BJ (cell line): ENCODE data around the gene CWF19L1. TPM values are rescaled to one million over a fixed set of nuclear protein-coding genes. Genes with fewer than 3 reads are reported as not detected.
"Not testable (repeated sequence)": the region's sequence is repeated elsewhere in the genome, so short reads cannot be mapped to it uniquely, and the experiment has no call there.

ENCODE experiments used
- CTCF ChIA-PET: fragments of 350-600 bp; formaldehyde crosslinking; extraction: SDS; loops from one replicate; lab custom pipeline; 2021; ENCODE audit warnings: antibody characterized with exemption, inconsistent platforms; lab: Yijun Ruan, JAX
- POLR2A ChIA-PET: fragments of 300-600 bp; sonication (Branson Sonifier 250); formaldehyde crosslinking; extraction: SDS; loops from one replicate; lab custom pipeline; 2021; ENCODE audit warnings: antibody characterized with exemption; lab: Charles Lee
- DNase-seq: peaks from one replicate; pipeline ENCODE4 v3.0.0-alpha.2; 2011; ENCODE audit warnings: low read depth
- H3K27me3 ChIP-seq: 2 replicates; pipeline ENCODE4 v1.6.0; 2011; ENCODE audit warnings: low read length; ENCODE audit not compliant: control insufficient read depth, insufficient read depth
- H3K36me3 ChIP-seq: 2 replicates; pipeline ENCODE4 v1.5.1; 2011; ENCODE audit warnings: low read length; ENCODE audit not compliant: control insufficient read depth, insufficient read depth
- H3K4me3 ChIP-seq: 2 replicates; pipeline ENCODE4 v1.5.1; 2011; ENCODE audit warnings: low read depth, mild to moderate bottlenecking, control low read depth, low read length
- CTCF ChIP-seq: IDR thresholded peaks from 2 replicates; pipeline ENCODE4 v1.5.1; 2011; ENCODE audit warnings: low read depth, mild to moderate bottlenecking, control low read depth, inconsistent platforms, low read length, moderate library complexity; ENCODE audit not compliant: insufficient read depth
- polyA plus RNA-seq: library from polyadenylated mRNA; depleted of rRNA; stranded (reverse); fragments of >200 nt; gene quantifications from 2 replicates; pipeline ENCODE4 v1.2.3, GENCODE V29; 2011

Gene CWF19L1
- polyA plus RNA-seq, 1 experiment = 14.9 TPM

GRCh38 chr10:100291356-100291755 is 23.9 kb upstream of the CWF19L1 start:
- H3K27me3 ChIP-seq = peaks cover 8% of the 10 kb centered on the region
- CTCF ChIA-PET = no interaction called here

GRCh38 chr10:100289641-100290040 is 22.2 kb upstream of the CWF19L1 start:
- TF ChIP-seq CTCF = no peak
- Histone ChIP-seq H3K4me3 (no peak overlapping the region), H3K27me3 (peaks cover 5% of the 10 kb centered on the region), H3K36me3 (no peaks in the 10 kb centered on the region)
- no peak for DNase-seq
- ChIA-PET CTCF (no interaction called here), POLR2A (no interaction called here)

More at GRCh38 chr10:100291356-100291755, 23.9 kb upstream of the CWF19L1 start:
- TF ChIP-seq CTCF = no peak
- Histone ChIP-seq H3K36me3 (no peaks in the 10 kb centered on the region), H3K4me3 (no peak overlapping the region)
- no peak for DNase-seq
- POLR2A ChIA-PET = no interaction called here

GRCh38 chr10:100288196-100288595 is 20.8 kb upstream of the CWF19L1 start:
- Histone ChIP-seq H3K27me3 (peaks cover 4% of the 10 kb centered on the region), H3K4me3 (no peak overlapping the region), H3K36me3 (no peaks in the 10 kb centered on the region)
- TF ChIP-seq CTCF = no peak
- ChIA-PET CTCF (no interaction called here), POLR2A (no interaction called here)
- DNase-seq = no peak

- CTCF ChIA-PET = interaction anchor here (1.3 kb wide), 1 partner anchor 194 kb away, joined by 4 read pairs; no protein-coding TSS in a partner anchor
- H3K36me3 ChIP-seq = peaks cover under 1% of the 10 kb centered on the region; the same call in 1 of the 2 replicates
- POLR2A ChIA-PET = no interaction called here
- no peak for DNase-seq
- no peak for TF ChIP-seq CTCF
- peaks cover 1% of the 10 kb centered on the region for H3K27me3 ChIP-seq
- H3K4me3 ChIP-seq = no peak overlapping the region
Measured at GRCh38 chr10:100287756-100288155, 20.3 kb upstream of the CWF19L1 start.

- no peak for TF ChIP-seq CTCF
- ChIA-PET CTCF (interaction anchor here (1.0 to 1.3 kb wide), 2 partner anchors 196 to 592 kb away, joined by 3 to 4 read pairs; no protein-coding TSS in a partner anchor), POLR2A (no interaction called here)
- peaks cover 4% of the 10 kb centered on the region for H3K36me3 ChIP-seq
- no peaks in the 10 kb centered on the region; the same call in 1 of the 2 replicates for H3K27me3 ChIP-seq
- DNase-seq = peak; percentile 66
- peak within 1 kb of the TSS; percentile 96 for H3K4me3 ChIP-seq
Measured at GRCh38 chr10:100286051-100287033, 18.9 kb upstream of the CWF19L1 start, which contains the start of gene BLOC1S2. TSS of gene BLOC1S2 (minus strand) at chr10:100286680. CDS start at chr10:100286659, 21 bp downstream.

- H3K27me3 ChIP-seq, CTCF ChIA-PET, H3K36me3 ChIP-seq, DNase-seq, POLR2A ChIA-PET: not testable (repeated sequence)
- peak overlapping the region; percentile 96 for H3K4me3 ChIP-seq
Measured at GRCh38 chr10:100285326-100285725, 17.9 kb upstream of the CWF19L1 start.
